CD14-positive monocyte (primary cell): ENCODE results near the gene STT3B. TPM values are rescaled to one million over a fixed set of nuclear protein-coding genes. Genes with fewer than 3 reads are reported as not detected.

Source experiments
- DNase-seq, 3 donors: peaks; one replicate each; pipeline ENCODE4 v3.0.0-alpha.2; 2011 to 2022
- H2AFZ ChIP-seq: 2 replicates; pipeline ENCODE4 v1.6.0; 2012; ENCODE audit warnings: mild to moderate bottlenecking, low read depth, low read length, inconsistent platforms; ENCODE audit not compliant: insufficient read depth, poor library complexity, severe bottlenecking
- H3K27ac ChIP-seq, 2 donors: 1 replicate in 1 of 2; 2 replicates in 1 of 2; pipeline ENCODE4 v1.5.1; 2012 to 2013; ENCODE audit warnings: low read length in 2 of 2, control low read depth in 1 of 2, inconsistent platforms in 1 of 2, low read depth in 1 of 2, mild to moderate bottlenecking in 1 of 2
- H3K27me3 ChIP-seq, 2 donors: one replicate each; pipeline versions ENCODE4 v1.6.0 to v1.6.1; 2011 to 2013; ENCODE audit warnings: low read length in 2 of 2; ENCODE audit not compliant: control insufficient read depth in 2 of 2, insufficient read depth in 2 of 2
- H3K36me3 ChIP-seq, 2 donors: replicated peaks in 1 of 2; 1 replicate in 1 of 2; 2 replicates in 1 of 2; pipeline versions ENCODE4 v1.5.1 to v1.6.1; 2012 to 2013; ENCODE audit warnings: low read length in 2 of 2, control low read depth in 1 of 2, inconsistent platforms in 1 of 2, mild to moderate bottlenecking in 1 of 2; ENCODE audit not compliant: insufficient read depth in 2 of 2, control insufficient read depth in 1 of 2
- H3K4me1 ChIP-seq, 2 donors: 1 replicate in 1 of 2; 2 replicates in 1 of 2; pipeline versions ENCODE4 v1.5.1 to v1.6.1; 2012 to 2013; ENCODE audit warnings: low read length in 2 of 2, control low read depth in 1 of 2, inconsistent platforms in 1 of 2, mild to moderate bottlenecking in 1 of 2, moderate library complexity in 1 of 2; ENCODE audit not compliant: insufficient read depth in 2 of 2, control insufficient read depth in 1 of 2
- H3K4me2 ChIP-seq: replicated peaks from 2 replicates; pipeline ENCODE3; 2012; ENCODE audit warnings: low read length, moderate library complexity, mild to moderate bottlenecking; ENCODE audit not compliant: poor library complexity, severe bottlenecking; ENCODE audit errors: extremely low read depth
- H3K4me3 ChIP-seq, 3 experiments: fragments of 200-600 bp in 1 of 3; sonication (generic) in 1 of 3; replicated peaks in 1 of 3; 1 replicate in 2 of 3; 2 replicates in 1 of 3; pipeline ENCODE4 v1.5.1; 2011 to 2013; ENCODE audit warnings: low read length in 3 of 3, mild to moderate bottlenecking in 3 of 3, control low read depth in 2 of 3, low read depth in 2 of 3, inconsistent platforms in 1 of 3, moderate library complexity in 1 of 3
- H3K79me2 ChIP-seq: 2 replicates; pipeline ENCODE4 v1.6.0; 2012; ENCODE audit warnings: mild to moderate bottlenecking, control low read depth, inconsistent platforms, low read length, moderate library complexity; ENCODE audit not compliant: insufficient read depth
- H3K9ac ChIP-seq: 2 replicates; pipeline ENCODE4 v1.6.0; 2017; ENCODE audit warnings: low read length, mild to moderate bottlenecking; ENCODE audit not compliant: insufficient read depth, poor library complexity, severe bottlenecking
- H3K9me3 ChIP-seq, 2 donors: replicated peaks in 1 of 2; 1 replicate in 1 of 2; 2 replicates in 1 of 2; pipeline versions ENCODE4 v1.5.1 to v1.6.1; 2012 to 2013; ENCODE audit warnings: low read length in 2 of 2, control low read depth in 1 of 2; ENCODE audit not compliant: control insufficient read depth in 1 of 2, insufficient read depth in 1 of 2
- H4K20me1 ChIP-seq: 2 replicates; pipeline ENCODE4 v1.6.0; 2012; ENCODE audit warnings: mild to moderate bottlenecking, low read length, control low read depth, moderate library complexity; ENCODE audit not compliant: insufficient read depth
- H3K27ac Mint-ChIP-seq, 7 donors: one replicate each; pipeline ENCODE4 v1.8.0; 2020; ENCODE audit warnings: mild to moderate bottlenecking in 7 of 7, mixed read lengths in 7 of 7, moderate library complexity in 6 of 7, inconsistent platforms in 2 of 7
- H3K27me3 Mint-ChIP-seq, 3 donors: one replicate each; pipeline ENCODE4 v1.8.0; 2021 to 2022; ENCODE audit warnings: low read depth in 3 of 3, mild to moderate bottlenecking in 3 of 3, mixed read lengths in 3 of 3, moderate library complexity in 3 of 3, inconsistent platforms in 1 of 3
- H3K36me3 Mint-ChIP-seq, 2 donors: one replicate each; pipeline ENCODE4 v1.8.0; 2020; ENCODE audit warnings: mixed read lengths in 2 of 2, inconsistent platforms in 1 of 2, mild to moderate bottlenecking in 1 of 2
- H3K4me1 Mint-ChIP-seq: one replicate; pipeline ENCODE4 v1.8.0; 2020; ENCODE audit warnings: mild to moderate bottlenecking, mixed read lengths
- H3K4me3 Mint-ChIP-seq, 2 donors: one replicate each; pipeline ENCODE4 v1.8.0; 2020; ENCODE audit warnings: mild to moderate bottlenecking in 2 of 2, mixed read lengths in 2 of 2, moderate library complexity in 1 of 2
- H3K9me3 Mint-ChIP-seq, 7 donors: one replicate each; pipeline ENCODE4 v1.8.0; 2020 to 2022; ENCODE audit warnings: mixed read lengths in 7 of 7, mild to moderate bottlenecking in 6 of 7, moderate library complexity in 6 of 7, inconsistent platforms in 2 of 7
- CTCF ChIP-seq: fragments of 200-600 bp; IDR thresholded peaks from one replicate; pipeline ENCODE4 v1.8.0; 2022; ENCODE audit warnings: antibody characterized with exemption, mild to moderate bottlenecking
- WGBS: methylation state at CpG from one replicate; pipeline ENCODE4 v1.1.5; 2013; ENCODE audit warnings: missing lambda C conversion rate; ENCODE audit not compliant: insufficient coverage; 5-methylcytosine and 5-hydroxymethylcytosine counted together
- intact Hi-C, 2 donors: fragments of 100-400 bp; cut with micrococcal nuclease; formaldehyde crosslinking; loops; one replicate each; pipeline versions ENCODE4 v1.15.0 to v1.15.1; 2023
- polyA plus RNA-seq, 3 donors: library from polyadenylated mRNA; depleted of rRNA in 1 of 3; unstranded in 2 of 3; stranded (reverse) in 1 of 3; fragments of 300-500 nt in 2 of 3; fragments of >200 nt in 1 of 3; fragmentation: Illumina TruSeq in 2 of 3; gene quantifications; 1 replicate in 2 of 3; 2 replicates in 1 of 3; pipeline ENCODE4 v1.2.3, GENCODE V29; 2012 to 2021

Gene STT3B
- polyA plus RNA-seq, 3 donors = 47.3 to 97.0 (median 86.3) TPM

GRCh38 chr3:31485196-31485595, 47.5 kb upstream of the STT3B start:
- intact Hi-C loops = no loop called here

GRCh38 chr3:31486865-31487533, 45.7 kb upstream of the STT3B start:
- Histone ChIP-seq H3K27ac (no peak overlapping the region), H3K27me3 (no peaks in the 10 kb centered on the region), H3K9me3 (peaks cover 6 to 13% of the 10 kb centered on the region in 2 donors), H3K4me1 (no peaks in the 10 kb centered on the region), H3K4me3 (no peak overlapping the region), H3K9ac (no peak overlapping the region), H3K36me3 (no peaks in the 10 kb centered on the region), H3K79me2 (no peaks in the 10 kb centered on the region), H4K20me1 (no peaks in the 10 kb centered on the region), H3K4me2 (no peak overlapping the region), H2AFZ (no peak overlapping the region)
- no peak overlapping the region for H3K4me3 Mint-ChIP-seq
- no peaks in the 10 kb centered on the region for H3K36me3 Mint-ChIP-seq
- H3K9me3 Mint-ChIP-seq = peaks cover 6 to 22% (median 10%) of the 10 kb centered on the region in 7 donors
- H3K4me1 Mint-ChIP-seq = no peaks in the 10 kb centered on the region
- intact Hi-C loops = no loop called here
- TF ChIP-seq CTCF = no peak
- peaks cover 0 to 6% (median 3%) of the 10 kb centered on the region in 3 donors for H3K27me3 Mint-ChIP-seq
- no peak for DNase-seq
- no peak overlapping the region for H3K27ac Mint-ChIP-seq
- WGBS = 98% methylated on average over 5 of the region's 7 CpGs

More at GRCh38 chr3:31485196-31485595, 47.5 kb upstream of the STT3B start:
- TF ChIP-seq CTCF = no peak
- Histone ChIP-seq H3K9me3 (no peaks in the 10 kb centered on the region), H3K4me1 (no peaks in the 10 kb centered on the region), H4K20me1 (no peaks in the 10 kb centered on the region), H3K4me2 (no peak overlapping the region), H3K27me3 (no peaks in the 10 kb centered on the region), H3K4me3 (no peak overlapping the region), H3K79me2 (no peaks in the 10 kb centered on the region), H3K36me3 (no peaks in the 10 kb centered on the region), H3K27ac (no peak overlapping the region), H2AFZ (no peak overlapping the region), H3K9ac (no peak overlapping the region)
- Mint-ChIP-seq H3K36me3 (no peaks in the 10 kb centered on the region), H3K27me3 (peaks cover 0 to 4% (median 3%) of the 10 kb centered on the region in 3 donors), H3K27ac (peak overlapping the region in 1 of 7 donors; percentile 73), H3K4me3 (no peak overlapping the region), H3K4me1 (no peaks in the 10 kb centered on the region), H3K9me3 (peaks cover 0 to 5% (median 2%) of the 10 kb centered on the region in 7 donors)
- 17% methylated on average over 1 of the region's 1 CpG for WGBS
- no peak for DNase-seq
